Measurements from ENCODE around the gene RRAD. TPM values are rescaled to one million over a fixed set of nuclear protein-coding genes. Genes with fewer than 3 reads are reported as not detected.

Gene RRAD
- total RNA-seq, 1 experiment from 2014 or later, result 4.3 TPM

GRCh38 chr16:66926171-66926947 is 1.0 kb upstream of the RRAD start:
- DNase-seq (ENCODE audit: low read depth, low spot score) (no peak), ATAC-seq (no peak)
- Histone ChIP-seq H3K9me3 (ENCODE audit: control insufficient read depth, insufficient read depth, low read depth, low read length) (no peaks in the 10 kb centered on the region), H3K27ac (ENCODE audit: low read length) (no peak overlapping the region), H3K4me1 (ENCODE audit: control insufficient read depth, insufficient read depth, low read length) (peaks cover 6% of the 10 kb centered on the region; the same call in 1 of the 2 replicates), H3K27me3 (ENCODE audit: control insufficient read depth, insufficient read depth, low read length) (no peaks in the 10 kb centered on the region), H3K36me3 (ENCODE audit: control insufficient read depth, insufficient read depth, low read length) (no peaks in the 10 kb centered on the region), H3K4me3 (ENCODE audit: low read depth in 2 of 2, low read length in 2 of 2) (no peak overlapping the region)
- intact Hi-C loops (cut with micrococcal nuclease; ENCODE audit: unreplicated experiment), result no loop called here
- ChIA-PET CTCF (interaction anchor here (0.6 to 0.7 kb wide), 2 partner anchors 22 to 189 kb away, joined by 3 to 4 read pairs; no protein-coding TSS in a partner anchor), POLR2A (no interaction called here)
- in situ Hi-C loops (cut with HindIII; ENCODE audit: low pct_unique_long_range_greater_than_20kb, low sequenced_read_pairs), result no loop called here
- BruUV-seq (replicated peaks), result no TSS peak
- TF ChIP-seq CTCF (IDR thresholded peaks at IDR 0.05), result no peak
- no peak for TF ChIP-seq TCF7L2 (IDR thresholded peaks at IDR 0.05; ENCODE audit: low read depth, low read length)
- TF ChIP-seq, protein P1, sequence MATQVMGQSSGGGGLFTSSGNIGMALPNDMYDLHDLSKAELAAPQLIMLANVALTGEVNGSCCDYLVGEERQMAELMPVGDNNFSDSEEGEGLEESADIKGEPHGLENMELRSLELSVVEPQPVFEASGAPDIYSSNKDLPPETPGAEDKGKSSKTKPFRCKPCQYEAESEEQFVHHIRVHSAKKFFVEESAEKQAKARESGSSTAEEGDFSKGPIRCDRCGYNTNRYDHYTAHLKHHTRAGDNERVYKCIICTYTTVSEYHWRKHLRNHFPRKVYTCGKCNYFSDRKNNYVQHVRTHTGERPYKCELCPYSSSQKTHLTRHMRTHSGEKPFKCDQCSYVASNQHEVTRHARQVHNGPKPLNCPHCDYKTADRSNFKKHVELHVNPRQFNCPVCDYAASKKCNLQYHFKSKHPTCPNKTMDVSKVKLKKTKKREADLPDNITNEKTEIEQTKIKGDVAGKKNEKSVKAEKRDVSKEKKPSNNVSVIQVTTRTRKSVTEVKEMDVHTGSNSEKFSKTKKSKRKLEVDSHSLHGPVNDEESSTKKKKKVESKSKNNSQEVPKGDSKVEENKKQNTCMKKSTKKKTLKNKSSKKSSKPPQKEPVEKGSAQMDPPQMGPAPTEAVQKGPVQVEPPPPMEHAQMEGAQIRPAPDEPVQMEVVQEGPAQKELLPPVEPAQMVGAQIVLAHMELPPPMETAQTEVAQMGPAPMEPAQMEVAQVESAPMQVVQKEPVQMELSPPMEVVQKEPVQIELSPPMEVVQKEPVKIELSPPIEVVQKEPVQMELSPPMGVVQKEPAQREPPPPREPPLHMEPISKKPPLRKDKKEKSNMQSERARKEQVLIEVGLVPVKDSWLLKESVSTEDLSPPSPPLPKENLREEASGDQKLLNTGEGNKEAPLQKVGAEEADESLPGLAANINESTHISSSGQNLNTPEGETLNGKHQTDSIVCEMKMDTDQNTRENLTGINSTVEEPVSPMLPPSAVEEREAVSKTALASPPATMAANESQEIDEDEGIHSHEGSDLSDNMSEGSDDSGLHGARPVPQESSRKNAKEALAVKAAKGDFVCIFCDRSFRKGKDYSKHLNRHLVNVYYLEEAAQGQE (IDR thresholded peaks at IDR 0.05; ENCODE audit: insufficient read depth in 1 of 2, low read depth in 2 of 2, low read length in 1 of 2), result no peak
- TF ChIP-seq SIN3A (IDR thresholded peaks at IDR 0.05; ENCODE audit: borderline replicate concordance, insufficient read depth, low read depth, low read length), result no peak
- TF ChIP-seq POLR2AphosphoS5 (IDR thresholded peaks at IDR 0.05; ENCODE audit: low read depth, low read length), result no peak

- Histone ChIP-seq H3K4me1 (ENCODE audit: control insufficient read depth, insufficient read depth, low read length) (peaks cover 6% of the 10 kb centered on the region; the same call in 1 of the 2 replicates), H3K27ac (ENCODE audit: low read length) (no peak overlapping the region), H3K36me3 (ENCODE audit: control insufficient read depth, insufficient read depth, low read length) (no peaks in the 10 kb centered on the region), H3K27me3 (ENCODE audit: control insufficient read depth, insufficient read depth, low read length) (no peaks in the 10 kb centered on the region), H3K4me3 (ENCODE audit: low read depth in 2 of 2, low read length in 2 of 2) (peak overlapping the region; percentile 37 to 46), H3K9me3 (ENCODE audit: control insufficient read depth, insufficient read depth, low read depth, low read length) (no peaks in the 10 kb centered on the region)
- intact Hi-C loops (cut with micrococcal nuclease; ENCODE audit: unreplicated experiment), result no loop called here
- BruUV-seq (replicated peaks), result no TSS peak
- TF ChIP-seq CTCF (IDR thresholded peaks at IDR 0.05), result peak; percentile 77
- no peak for TF ChIP-seq SIN3A (IDR thresholded peaks at IDR 0.05; ENCODE audit: borderline replicate concordance, insufficient read depth, low read depth, low read length)
- in situ Hi-C loops (cut with HindIII; ENCODE audit: low pct_unique_long_range_greater_than_20kb, low sequenced_read_pairs), result no loop called here
- ChIA-PET CTCF (no interaction called here), POLR2A (no interaction called here)
- ATAC-seq (peak; percentile 65), DNase-seq (ENCODE audit: low read depth, low spot score) (no peak)
These were observed 611 bp downstream of the RRAD start for GRCh38 chr16:66924527-66925321.

Measured in Panc1 (cell line).